ENCODE results near the gene LAX1. TPM values are rescaled to one million over a fixed set of nuclear protein-coding genes. Genes with fewer than 3 reads are reported as not detected.

The LAX1 gene
- polyA plus RNA-seq, 1 donor from 2014 or later = not detected

- no peaks in the 10 kb centered on the region for H3F3A ChIP-seq (ENCODE audit: insufficient read depth, low read length, poor library complexity, severe bottlenecking)
- H3K4me2 ChIP-seq (ENCODE audit: low read length) = no peak overlapping the region
- H3K9me3 ChIP-seq (ENCODE audit: low read length) = no peaks in the 10 kb centered on the region
- H3K27ac ChIP-seq (ENCODE audit: low read length) = no peak overlapping the region
- H4K20me1 ChIP-seq (ENCODE audit: insufficient read depth) = no peaks in the 10 kb centered on the region
- H3K9ac ChIP-seq (ENCODE audit: low read length) = no peak overlapping the region
- H3K4me3 ChIP-seq (ENCODE audit: low read length) = no peak overlapping the region
- H3K79me2 ChIP-seq (replicated peaks; ENCODE audit: insufficient read depth, low read length) = no peaks in the 10 kb centered on the region
- no peaks in the 10 kb centered on the region for H3K27me3 ChIP-seq (ENCODE audit: insufficient read depth, low read depth, low read length)
- H3K36me3 ChIP-seq (ENCODE audit: insufficient read depth, low read length) = no peaks in the 10 kb centered on the region
- no peaks in the 10 kb centered on the region for H3K9me2 ChIP-seq (ENCODE audit: insufficient read depth, low read length)
- H2AFZ ChIP-seq (ENCODE audit: low read depth, low read length) = no peak overlapping the region
- TF ChIP-seq EP300 (conservative IDR thresholded peaks at IDR 0.05; ENCODE audit: poor library complexity, severe bottlenecking) (no peak), EZH2 (IDR thresholded peaks at IDR 0.05; ENCODE audit: borderline replicate concordance, insufficient read depth, low read length, poor library complexity, severe bottlenecking) (no peak)
Measured at GRCh38 chr1:203789966-203790365, 25.0 kb downstream of the LAX1 start.

- Histone ChIP-seq H3K27ac (ENCODE audit: low read length) (no peak overlapping the region), H3K4me2 (ENCODE audit: low read length) (no peak overlapping the region), H3F3A (ENCODE audit: insufficient read depth, low read length, poor library complexity, severe bottlenecking) (no peaks in the 10 kb centered on the region), H3K79me2 (replicated peaks; ENCODE audit: insufficient read depth, low read length) (peaks cover 5% of the 10 kb centered on the region), H3K36me3 (ENCODE audit: insufficient read depth, low read length) (no peaks in the 10 kb centered on the region), H3K27me3 (ENCODE audit: insufficient read depth, low read depth, low read length) (no peaks in the 10 kb centered on the region), H4K20me1 (ENCODE audit: insufficient read depth) (no peaks in the 10 kb centered on the region), H3K9me2 (ENCODE audit: insufficient read depth, low read length) (no peaks in the 10 kb centered on the region), H3K4me3 (ENCODE audit: low read length) (no peak overlapping the region), H3K9ac (ENCODE audit: low read length) (no peak overlapping the region), H2AFZ (ENCODE audit: low read depth, low read length) (no peak overlapping the region), H3K9me3 (ENCODE audit: low read length) (no peaks in the 10 kb centered on the region)
- TF ChIP-seq EZH2 (IDR thresholded peaks at IDR 0.05; ENCODE audit: borderline replicate concordance, insufficient read depth, low read length, poor library complexity, severe bottlenecking) (no peak), TAF1 (IDR thresholded peaks at IDR 0.05; ENCODE audit: low read depth) (no peak), SMC3 (conservative IDR thresholded peaks at IDR 0.05; ENCODE audit: poor library complexity) (no peak), EP300 (conservative IDR thresholded peaks at IDR 0.05; ENCODE audit: poor library complexity, severe bottlenecking) (no peak), REST (IDR thresholded peaks at IDR 0.05; ENCODE audit: borderline replicate concordance) (no peak), MXI1 (conservative IDR thresholded peaks at IDR 0.05; ENCODE audit: poor library complexity, severe bottlenecking) (no peak), RAD21 (conservative IDR thresholded peaks at IDR 0.05) (no peak), POLR2AphosphoS5 (IDR thresholded peaks at IDR 0.05) (no peak), CTCF (IDR thresholded peaks at IDR 0.05; ENCODE audit: poor library complexity, severe bottlenecking) (no peak)
Measured at GRCh38 chr1:203791498-203791897, 26.5 kb downstream of the LAX1 start.

- TF ChIP-seq EZH2 (IDR thresholded peaks at IDR 0.05; ENCODE audit: borderline replicate concordance, insufficient read depth, low read length, poor library complexity, severe bottlenecking) = no peak
- TF ChIP-seq REST (IDR thresholded peaks at IDR 0.05; ENCODE audit: borderline replicate concordance) = no peak
- no peak for TF ChIP-seq MXI1 (conservative IDR thresholded peaks at IDR 0.05; ENCODE audit: poor library complexity, severe bottlenecking)
- TF ChIP-seq SMC3 (conservative IDR thresholded peaks at IDR 0.05; ENCODE audit: poor library complexity) = no peak
- no peak for TF ChIP-seq CTCF (IDR thresholded peaks at IDR 0.05; ENCODE audit: poor library complexity, severe bottlenecking)
- TF ChIP-seq TAF1 (IDR thresholded peaks at IDR 0.05; ENCODE audit: low read depth) = no peak
- no peak for TF ChIP-seq RAD21 (conservative IDR thresholded peaks at IDR 0.05)
- no peak for TF ChIP-seq EP300 (conservative IDR thresholded peaks at IDR 0.05; ENCODE audit: poor library complexity, severe bottlenecking)
- no peak for TF ChIP-seq POLR2AphosphoS5 (IDR thresholded peaks at IDR 0.05)
- Histone ChIP-seq H3K79me2 (replicated peaks; ENCODE audit: insufficient read depth, low read length) (peaks cover 15% of the 10 kb centered on the region), H3K27ac (ENCODE audit: low read length) (no peak overlapping the region), H3K9ac (ENCODE audit: low read length) (no peak overlapping the region), H3K36me3 (ENCODE audit: insufficient read depth, low read length) (no peaks in the 10 kb centered on the region), H3K9me3 (ENCODE audit: low read length) (no peaks in the 10 kb centered on the region), H3K4me3 (ENCODE audit: low read length) (no peak overlapping the region), H4K20me1 (ENCODE audit: insufficient read depth) (no peaks in the 10 kb centered on the region), H3K4me2 (ENCODE audit: low read length) (no peak overlapping the region), H3F3A (ENCODE audit: insufficient read depth, low read length, poor library complexity, severe bottlenecking) (no peaks in the 10 kb centered on the region), H3K27me3 (ENCODE audit: insufficient read depth, low read depth, low read length) (no peaks in the 10 kb centered on the region), H3K9me2 (ENCODE audit: insufficient read depth, low read length) (no peaks in the 10 kb centered on the region), H2AFZ (ENCODE audit: low read depth, low read length) (no peak overlapping the region)
Measured at GRCh38 chr1:203792486-203792885, 27.5 kb downstream of the LAX1 start.

Data from neural cell (in vitro differentiated cells).